K562 (cell line): ENCODE data around the gene MMEL1. TPM values are rescaled to one million over a fixed set of nuclear protein-coding genes. Genes with fewer than 3 reads are reported as not detected.
A peak's percentile ranks its signal among the peaks of the same experiment; 100 is the strongest.

Experiments used
- ATAC-seq: fragments of 200-7000 bp; cut with Tn5 transposase; 3 replicates; pipeline ENCODE4 v1.9.1; 2020; ENCODE audit warnings: moderate library complexity
- BruUV-seq: library from RNA; stranded (reverse); fragments of 400-500 nt; replicated peaks from 2 replicates; lab custom pipeline; 2021; lab: Mats Ljungman, UMichigan
- CTCF ChIA-PET: fragments of 300-600 bp; formaldehyde crosslinking; extraction: SDS; loops from one replicate; lab custom pipeline; 2021; ENCODE audit warnings: low intra/inter-chr PET ratio; lab: Yijun Ruan, JAX
- POLR2A ChIA-PET: fragments of 300-600, 350-650 bp; sonication (Branson Sonifier 250); formaldehyde crosslinking; extraction: SDS; loops from one replicate; lab custom pipeline; 2021; ENCODE audit warnings: antibody characterized with exemption, inconsistent platforms; lab: Yijun Ruan, JAX
- DNase-seq, 4 experiments: peaks; one replicate each; pipeline versions ENCODE4 v3.0.0 to v3.0.0-alpha.2; 2011 to 2018; ENCODE audit warnings: low spot score in 3 of 4, mixed read lengths in 3 of 4; ENCODE audit errors: extremely low read depth in 1 of 4
- FAIRE-seq: peaks from 2 replicates; lab custom pipeline; 2011; peaks lifted over from hg19 to GRCh38; lab: Jason Lieb, UNC
- H2AFZ ChIP-seq: 2 replicates; pipeline ENCODE4 v1.6.0; 2011; ENCODE audit warnings: low read depth, low read length, control low read depth, inconsistent platforms
- H3K27ac ChIP-seq: fragments of 200-600 bp; 3 replicates; pipeline ENCODE4 v1.8.0; 2011; ENCODE audit warnings: low read depth, mild to moderate bottlenecking, control low read depth, inconsistent platforms, low read length, moderate library complexity, mixed read lengths; ENCODE audit errors: extremely low read depth
- H3K27me3 ChIP-seq, 2 experiments: fragments of 300-600 bp in 1 of 2; 2 replicates in 1 of 2; 3 replicates in 1 of 2; pipeline versions ENCODE4 v1.6.0 to v1.8.0; 2011; ENCODE audit warnings: inconsistent platforms in 2 of 2, low read length in 2 of 2, mild to moderate bottlenecking in 1 of 2, mixed read lengths in 1 of 2, moderate library complexity in 1 of 2; ENCODE audit not compliant: control insufficient read depth in 2 of 2, insufficient read depth in 2 of 2
- H3K36me3 ChIP-seq: fragments of 300-600 bp; 3 replicates; pipeline ENCODE4 v1.8.0; 2011; ENCODE audit warnings: mild to moderate bottlenecking, low read length, inconsistent platforms; ENCODE audit not compliant: control insufficient read depth, insufficient read depth
- H3K4me1 ChIP-seq, 2 experiments: fragments of 200-600 bp in 1 of 2; replicated peaks in 1 of 2; 2 replicates in 1 of 2; 3 replicates in 1 of 2; pipeline versions ENCODE4 v1.5.1 to v1.8.0; 2011; ENCODE audit warnings: inconsistent platforms in 2 of 2, low read length in 2 of 2, mild to moderate bottlenecking in 1 of 2, mixed read lengths in 1 of 2, moderate library complexity in 1 of 2; ENCODE audit not compliant: control insufficient read depth in 2 of 2, insufficient read depth in 2 of 2
- H3K4me2 ChIP-seq: 2 replicates; pipeline ENCODE4 v1.6.1; 2011; ENCODE audit warnings: low read length, control low read depth, inconsistent platforms, mixed read lengths; ENCODE audit not compliant: insufficient read depth
- H3K4me3 ChIP-seq: fragments of 200-600 bp; sonication (generic), shearing (Covaris generic); 2 replicates; pipeline ENCODE4 v1.5.1; 2016; ENCODE audit warnings: control low read depth, inconsistent platforms
- H3K79me2 ChIP-seq: fragments of 200-600 bp; 3 replicates; pipeline ENCODE4 v1.8.0; 2011; ENCODE audit warnings: low read length, inconsistent platforms; ENCODE audit not compliant: control insufficient read depth, insufficient read depth
- H3K9ac ChIP-seq, 2 experiments: 2 replicates each; pipeline versions ENCODE4 v1.6.0 to v1.6.1; 2011; ENCODE audit warnings: low read depth in 2 of 2, low read length in 2 of 2, control low read depth in 1 of 2, inconsistent platforms in 1 of 2, mild to moderate bottlenecking in 1 of 2, mixed read lengths in 1 of 2; ENCODE audit not compliant: insufficient read depth in 1 of 2
- H3K9me1 ChIP-seq: one replicate; pipeline ENCODE4 v1.6.0; 2011; ENCODE audit warnings: inconsistent platforms, mild to moderate bottlenecking, low read length, moderate library complexity; ENCODE audit not compliant: control insufficient read depth, insufficient read depth
- H3K9me3 ChIP-seq: replicated peaks from 2 replicates; pipeline ENCODE4 v1.5.1; 2011; ENCODE audit warnings: low read depth, low read length, inconsistent platforms; ENCODE audit not compliant: control insufficient read depth, insufficient read depth
- H4K20me1 ChIP-seq: replicated peaks from 2 replicates; pipeline ENCODE4 v1.6.1; 2011; ENCODE audit warnings: low read length, inconsistent platforms, mixed read lengths; ENCODE audit not compliant: control insufficient read depth, insufficient read depth
- CHD2 ChIP-seq: IDR thresholded peaks from 2 replicates; pipeline ENCODE4 v1.6.1; 2011; ENCODE audit warnings: low read depth, low read length
- ELF4 ChIP-seq: fragments of 450-650 bp; formaldehyde crosslinking; IDR thresholded peaks from 2 replicates; pipeline ENCODE4 v1.4.0; 2022; ENCODE audit warnings: missing genetic modification characterization
- KDM2B ChIP-seq: fragments of 250-450 bp; sonication (Bioruptor Pico); IDR thresholded peaks from 2 replicates; pipeline ENCODE4 v1.8.0; 2021; ENCODE audit warnings: mild to moderate bottlenecking, moderate library complexity
- NFE2 ChIP-seq: IDR thresholded peaks from 2 replicates; pipeline ENCODE4 v1.6.1; 2014; ENCODE audit warnings: antibody characterized with exemption, low read depth
- NR2C2 ChIP-seq, 2 experiments: fragments of 200-800 bp in 1 of 2; sonication (Bioruptor generic) in 1 of 2; sonication (generic) in 1 of 2; formaldehyde crosslinking in 1 of 2; IDR thresholded peaks; 2 replicates each; pipeline versions ENCODE4 v1.6.1 to v1.8.0; 2016 to 2022; ENCODE audit warnings: mild to moderate bottlenecking in 1 of 2, missing compliant biosample characterization in 1 of 2, missing genetic modification characterization in 1 of 2, missing genetic modification reagents in 1 of 2
- SAP30 ChIP-seq: fragments of 200-600 bp; sonication (generic); IDR thresholded peaks from 2 replicates; pipeline ENCODE4 v1.6.1; 2012; ENCODE audit warnings: borderline replicate concordance, low read depth, mild to moderate bottlenecking, moderate library complexity, low read length, control low read depth, inconsistent platforms; ENCODE audit not compliant: insufficient read depth, poor library complexity, severe bottlenecking
- SIN3A ChIP-seq, 2 experiments: fragments of 150-350 bp in 1 of 2; IDR thresholded peaks; 2 replicates each; pipeline ENCODE4 v1.6.1; 2011 to 2016; ENCODE audit warnings: borderline replicate concordance in 2 of 2, low read depth in 2 of 2, low read length in 2 of 2, mild to moderate bottlenecking in 2 of 2, moderate library complexity in 2 of 2; ENCODE audit not compliant: control insufficient read depth in 1 of 2
- ZBTB11 ChIP-seq, 3 experiments: fragments of 200-800 bp in 1 of 3; fragments of 250-450 bp in 1 of 3; fragments of 450-650 bp in 1 of 3; sonication (Bioruptor Pico) in 1 of 3; sonication (Bioruptor generic) in 1 of 3; formaldehyde crosslinking in 1 of 3; IDR thresholded peaks; 2 replicates each; pipeline versions ENCODE4 v1.6.1 to v1.8.0; 2016 to 2022; ENCODE audit warnings: mild to moderate bottlenecking in 2 of 3, missing genetic modification characterization in 2 of 3, missing compliant biosample characterization in 1 of 3, moderate library complexity in 1 of 3
- ZBTB49 ChIP-seq: sonication (generic); formaldehyde crosslinking; IDR thresholded peaks from 2 replicates; pipeline ENCODE4 v1.8.0; 2022; ENCODE audit warnings: missing genetic modification reagents, mild to moderate bottlenecking, borderline replicate concordance
- ZBTB7A ChIP-seq: IDR thresholded peaks from 2 replicates; pipeline ENCODE4 v1.6.1; 2011; ENCODE audit warnings: low read depth, mild to moderate bottlenecking, low read length, moderate library complexity, borderline replicate concordance; ENCODE audit not compliant: control insufficient read depth
- ZNF232 ChIP-seq: sonication (generic); formaldehyde crosslinking; IDR thresholded peaks from 2 replicates; pipeline ENCODE4 v1.8.0; 2022; ENCODE audit warnings: mild to moderate bottlenecking, missing genetic modification reagents
- ZNF384 ChIP-seq: IDR thresholded peaks from 2 replicates; pipeline ENCODE4 v1.6.1; 2012; ENCODE audit warnings: low read depth, low read length, improper control_type of control experiment
- ZSCAN32 ChIP-seq: fragments of 450-650 bp; formaldehyde crosslinking; IDR thresholded peaks from 2 replicates; pipeline ENCODE4 v1.4.0; 2020; ENCODE audit warnings: mild to moderate bottlenecking, moderate library complexity
- WGBS: fragments of 100-300 bp; shearing (Covaris generic); methylation state at CpG from one replicate; pipeline ENCODE4 v1.1.6; 2016; ENCODE audit warnings: low coverage, mixed read lengths; ENCODE audit not compliant: insufficient coverage; ENCODE audit errors: missing lambda C conversion rate; 5-methylcytosine and 5-hydroxymethylcytosine counted together
- in situ Hi-C: fragments of 300-500 bp; cut with MboI; formaldehyde crosslinking; loops from 4 replicates; pipeline ENCODE4 v1.15.0; 2018; ENCODE audit warnings: inconsistent platforms, mixed read lengths
- intact Hi-C: fragments of 100-400 bp; cut with micrococcal nuclease; formaldehyde crosslinking; loops from 2 replicates; pipeline ENCODE4 v1.14.2; 2022
- polyA plus RNA-seq, 8 experiments: library from polyadenylated mRNA; depleted of rRNA in 4 of 8; stranded (reverse) in 5 of 8; unstranded in 3 of 8; fragments of >200 nt; fragmentation: Nextera tagmentation in 2 of 8; fragmentation: Illumina TruSeq in 1 of 8; extraction: Ambion mirVana in 2 of 8; extraction: Trizol in 1 of 8; gene quantifications; 2 replicates each; pipeline versions ENCODE4 v1.2.1 to v1.2.3, GENCODE V29; 2011 to 2014; ENCODE audit warnings: inconsistent platforms in 1 of 8, missing spikeins in 1 of 8
- total RNA-seq, 7 experiments: library from RNA; depleted of rRNA in 6 of 7; stranded (reverse); fragments of >200 nt in 6 of 7; fragmentation: Illumina TruSeq in 2 of 7; extraction: Trizol in 2 of 7; gene quantifications; 2 replicates each; pipeline versions ENCODE4 v1.2.1 to v1.2.3, GENCODE V29; 2011 to 2021; ENCODE audit warnings: low replicate concordance in 1 of 7

Gene MMEL1
- total and polyA plus RNA-seq, 9 of the 15 experiments (the other 6 are each of a cell fraction or from before 2014, with no cell fraction given): not detected

GRCh38 chr1:2587071-2587859, 45.6 kb downstream of the MMEL1 start:
- ChIA-PET POLR2A (interaction anchor here (0.5 to 3.0 kb wide), 6 partner anchors 12 to 62 kb away, joined by 3 to 13 read pairs (median 6); partner anchors contain the start of gene TNFRSF14), CTCF (no interaction called here)
- H4K20me1 ChIP-seq: no peaks in the 10 kb centered on the region
- peaks cover 20 to 57% of the 10 kb centered on the region in 2 experiments for H3K4me1 ChIP-seq
- DNase-seq (peak in 1 of 4 experiments; percentile 45), FAIRE-seq (no peak), ATAC-seq (peak; percentile 5)
- H3K36me3 ChIP-seq: 0 out of 3 replicates have a peak, but pooled peaks cover 4% of the 10 kb centered on the region
- H3K4me2 ChIP-seq: peak overlapping the region; percentile 86
- H3K9me3 ChIP-seq: no peaks in the 10 kb centered on the region
- peak overlapping the region; percentile 71 for H3K4me3 ChIP-seq
- TSS peak; percentile 47 for BruUV-seq
- peaks cover 8% of the 10 kb centered on the region; the same call in 1 of the 3 replicates for H3K79me2 ChIP-seq
- H3K27me3 ChIP-seq: peaks cover 0 to 2% of the 10 kb centered on the region in 2 experiments; a peak in 1 of 5 replicates
- intact Hi-C loops: loop anchor here (2.0 to 5.0 kb wide), 2 partner anchors 40 to 56 kb away; no protein-coding TSS in a partner anchor
- H3K27ac ChIP-seq: no peak overlapping the region
- peak overlapping the region; percentile 90 for H2AFZ ChIP-seq
- peak overlapping the region; percentile 40 to 94 for H3K9ac ChIP-seq
- no peaks in the 10 kb centered on the region for H3K9me1 ChIP-seq
- 18% methylated on average over 30 of the region's 52 CpGs for WGBS
- in situ Hi-C loops: no loop called here
- TF ChIP-seq ZBTB49 (CRISPR knock-in tag) (peak; percentile 57; the same call in 1 of the 2 replicates), ZSCAN32 (no peak), ZBTB11 (CRISPR knock-in tag; IDR thresholded peaks at IDR 0.05) (no peak), ZNF232 (CRISPR knock-in tag) (0 out of 2 replicates have a peak, but pooled peaks have one; percentile 43), CHD2 (no peak), KDM2B (0 out of 2 replicates have a peak, but pooled peaks have one; percentile 27), SIN3A (IDR thresholded peaks at IDR 0.05; ENCODE audit: borderline replicate concordance in 2 of 2, control insufficient read depth in 1 of 2, low read depth in 2 of 2, low read length in 2 of 2) (0 out of 4 replicates have a peak, but pooled peaks of 1 of the 2 experiments have one; percentile 5), ZNF384 (no peak), ZBTB7A (peak; percentile 24; the same call in 1 of the 2 replicates), SAP30 (peak; percentile 12), NR2C2 (CRISPR knock-in tag; IDR thresholded peaks at IDR 0.05) (0 out of 2 replicates have a peak, but pooled peaks have one; percentile 12), NR2C2 (tag; IDR thresholded peaks at IDR 0.05) (no peak), ELF4 (CRISPR knock-in tag) (no peak), NFE2 (no peak)
